ENCODE data around the gene CCNE1. TPM values are rescaled to one million over a fixed set of nuclear protein-coding genes. Genes with fewer than 3 reads are reported as not detected.
A peak's percentile ranks its signal among the peaks of the same experiment; 100 is the strongest.

CCNE1 gene
- total RNA-seq, 1 donor from 2014 or later = 14.7 TPM

DNA sequence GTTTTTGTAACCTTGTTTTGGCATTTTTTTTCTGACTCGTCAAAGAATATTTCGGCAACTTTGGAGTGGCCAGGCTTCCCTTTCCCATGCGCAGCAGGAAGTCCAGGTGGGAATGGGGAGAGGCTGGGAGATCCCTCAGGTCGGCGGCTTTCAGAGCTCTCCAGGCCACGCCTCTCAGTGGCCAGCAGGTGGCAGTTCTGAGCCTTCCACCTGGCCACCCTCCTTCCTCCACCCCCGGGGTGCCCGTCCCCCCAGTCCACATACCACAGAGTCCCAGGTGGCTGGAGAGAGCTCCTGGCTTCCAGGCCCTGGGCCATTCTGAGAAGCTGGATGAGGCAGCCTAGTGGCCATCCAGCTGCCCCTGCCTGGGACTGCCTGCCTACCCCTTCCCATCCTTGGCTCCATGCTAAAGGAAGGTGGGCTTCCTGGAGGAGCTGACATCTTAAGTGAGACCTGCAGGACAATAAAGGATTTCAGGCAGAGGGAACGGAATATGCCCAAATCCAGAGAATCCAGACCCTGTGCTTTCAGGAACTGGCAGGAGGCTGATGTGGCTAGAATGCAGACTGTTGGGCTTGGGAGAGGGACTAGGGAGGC, 46.3 kb downstream of the CCNE1 start:
- peak in 1 of 2 experiments; percentile 50 for DNase-seq (ENCODE audit: low spot score in 2 of 2, unreplicated experiment in 2 of 2)
- TF ChIP-seq, protein P1, sequence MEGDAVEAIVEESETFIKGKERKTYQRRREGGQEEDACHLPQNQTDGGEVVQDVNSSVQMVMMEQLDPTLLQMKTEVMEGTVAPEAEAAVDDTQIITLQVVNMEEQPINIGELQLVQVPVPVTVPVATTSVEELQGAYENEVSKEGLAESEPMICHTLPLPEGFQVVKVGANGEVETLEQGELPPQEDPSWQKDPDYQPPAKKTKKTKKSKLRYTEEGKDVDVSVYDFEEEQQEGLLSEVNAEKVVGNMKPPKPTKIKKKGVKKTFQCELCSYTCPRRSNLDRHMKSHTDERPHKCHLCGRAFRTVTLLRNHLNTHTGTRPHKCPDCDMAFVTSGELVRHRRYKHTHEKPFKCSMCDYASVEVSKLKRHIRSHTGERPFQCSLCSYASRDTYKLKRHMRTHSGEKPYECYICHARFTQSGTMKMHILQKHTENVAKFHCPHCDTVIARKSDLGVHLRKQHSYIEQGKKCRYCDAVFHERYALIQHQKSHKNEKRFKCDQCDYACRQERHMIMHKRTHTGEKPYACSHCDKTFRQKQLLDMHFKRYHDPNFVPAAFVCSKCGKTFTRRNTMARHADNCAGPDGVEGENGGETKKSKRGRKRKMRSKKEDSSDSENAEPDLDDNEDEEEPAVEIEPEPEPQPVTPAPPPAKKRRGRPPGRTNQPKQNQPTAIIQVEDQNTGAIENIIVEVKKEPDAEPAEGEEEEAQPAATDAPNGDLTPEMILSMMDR (IDR thresholded peaks at IDR 0.05; ENCODE audit: unreplicated experiment) = peak; percentile 59
- H3K4me1 Mint-ChIP-seq = no peaks in the 10 kb centered on the region
- H3K36me3 Mint-ChIP-seq = no peaks in the 10 kb centered on the region
- H3K27me3 Mint-ChIP-seq (ENCODE audit: low read depth) = peaks cover 12% of the 10 kb centered on the region
- H3K4me3 Mint-ChIP-seq = no peak overlapping the region
- no peaks in the 10 kb centered on the region for H3K9me3 Mint-ChIP-seq
- no peak overlapping the region for H3K27ac Mint-ChIP-seq

DNA sequence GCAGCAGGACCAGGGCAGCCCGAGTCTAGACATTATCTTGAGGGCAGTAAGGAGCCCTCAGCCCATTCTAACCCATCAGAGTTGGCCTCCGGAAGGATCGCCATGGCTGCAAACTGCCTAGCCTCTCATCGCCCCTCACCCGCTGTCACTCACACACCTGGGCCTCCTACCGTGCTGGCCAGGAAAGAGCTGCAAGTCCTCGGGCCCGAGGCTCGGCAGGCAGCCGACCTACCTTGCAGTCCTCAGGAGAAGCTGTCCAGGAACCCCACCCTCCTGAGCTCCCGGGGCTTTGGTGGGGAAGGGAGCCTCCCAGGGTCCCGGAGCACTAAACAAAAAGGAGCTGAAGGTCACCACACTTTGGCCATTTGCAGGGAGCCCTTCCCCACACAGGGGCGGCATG, 46.8 kb downstream of the CCNE1 start:
- TF ChIP-seq, protein P1 (IDR thresholded peaks at IDR 0.05; ENCODE audit: unreplicated experiment) = no peak
- Mint-ChIP-seq H3K27ac (no peak overlapping the region), H3K36me3 (no peaks in the 10 kb centered on the region), H3K4me1 (no peaks in the 10 kb centered on the region), H3K9me3 (no peaks in the 10 kb centered on the region), H3K27me3 (ENCODE audit: low read depth) (peaks cover 15% of the 10 kb centered on the region), H3K4me3 (no peak overlapping the region)
- no peak for DNase-seq (ENCODE audit: low spot score in 2 of 2, unreplicated experiment in 2 of 2)

DNA sequence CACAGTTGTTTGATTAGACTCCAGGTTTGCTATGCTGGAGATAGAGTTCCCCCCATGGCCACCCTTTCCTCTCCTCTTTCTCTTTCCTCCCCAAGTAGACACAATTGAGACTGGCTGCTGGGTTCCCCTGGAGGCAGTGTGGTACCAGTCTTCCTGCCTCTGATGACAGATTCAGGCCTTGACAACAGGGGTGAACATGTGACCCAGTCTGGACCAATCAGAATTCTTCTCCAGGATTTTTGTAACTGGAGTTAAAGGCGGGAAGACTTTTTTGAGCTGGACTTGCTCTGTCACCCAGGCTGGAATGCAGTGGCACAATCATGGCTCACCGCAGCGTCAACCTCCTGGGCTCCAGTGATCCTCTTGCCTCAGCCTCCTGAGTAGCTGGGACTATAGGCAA, 48.7 kb downstream of the CCNE1 start:
- no peaks in the 10 kb centered on the region for H3K4me1 Mint-ChIP-seq

DNA sequence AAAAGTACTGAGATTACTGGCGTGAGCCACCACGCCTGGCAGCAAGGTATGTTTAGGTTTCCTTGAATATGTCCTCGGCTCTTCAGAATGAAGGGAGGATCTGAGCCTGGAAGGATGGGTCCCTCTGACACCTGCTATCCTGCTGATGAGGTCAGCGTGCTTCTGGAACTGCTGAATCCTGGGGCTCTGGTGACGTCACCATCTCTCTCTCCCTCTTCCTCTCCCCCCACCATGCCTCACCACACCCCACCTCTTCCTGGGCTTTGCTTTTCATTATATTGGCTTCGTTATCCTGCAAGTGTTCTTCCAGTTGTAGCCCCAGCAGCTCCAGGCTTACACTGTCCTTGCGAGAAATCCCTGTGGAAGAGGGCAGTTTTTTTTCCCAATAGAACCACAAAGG, 49.8 kb downstream of the CCNE1 start:
- no peaks in the 10 kb centered on the region for H3K4me1 Mint-ChIP-seq
- H3K27me3 Mint-ChIP-seq (ENCODE audit: low read depth) = peaks cover 37% of the 10 kb centered on the region
- H3K36me3 Mint-ChIP-seq = no peaks in the 10 kb centered on the region
- TF ChIP-seq, protein P1 (IDR thresholded peaks at IDR 0.05; ENCODE audit: unreplicated experiment) = no peak
- H3K4me3 Mint-ChIP-seq = no peak overlapping the region
- peaks cover 4% of the 10 kb centered on the region for H3K9me3 Mint-ChIP-seq
- no peak for DNase-seq (ENCODE audit: low spot score in 2 of 2, unreplicated experiment in 2 of 2)
- no peak overlapping the region for H3K27ac Mint-ChIP-seq

More for the DNA sequence above, 48.7 kb downstream of the CCNE1 start:
- H3K4me3 Mint-ChIP-seq = no peak overlapping the region
- DNase-seq (ENCODE audit: low spot score in 2 of 2, unreplicated experiment in 2 of 2) = no peak
- H3K36me3 Mint-ChIP-seq = no peaks in the 10 kb centered on the region
- no peak overlapping the region for H3K27ac Mint-ChIP-seq
- H3K9me3 Mint-ChIP-seq = no peaks in the 10 kb centered on the region
- TF ChIP-seq, protein P1 (IDR thresholded peaks at IDR 0.05; ENCODE audit: unreplicated experiment) = no peak
- peaks cover 31% of the 10 kb centered on the region for H3K27me3 Mint-ChIP-seq (ENCODE audit: low read depth)

DNA sequence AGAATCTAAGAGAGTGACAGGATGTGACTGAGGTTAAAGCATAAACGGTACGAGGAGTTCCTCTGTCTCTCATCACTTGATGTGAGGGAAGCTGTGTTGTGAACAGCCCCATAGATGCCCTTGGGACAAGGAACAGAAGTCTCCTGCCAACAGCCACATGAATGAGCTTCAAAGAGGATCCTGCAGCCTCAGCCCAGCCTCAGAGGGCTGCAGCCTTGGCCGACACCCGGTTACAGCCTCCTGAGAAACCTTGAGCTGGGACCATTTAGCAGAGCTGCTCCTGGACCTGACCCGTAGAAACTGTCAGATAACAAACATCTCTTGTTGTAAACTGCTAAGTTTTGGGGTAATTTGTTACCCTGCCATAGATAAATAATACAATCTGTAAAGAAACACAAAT, 54.2 kb downstream of the CCNE1 start:
- TF ChIP-seq, protein P1 (IDR thresholded peaks at IDR 0.05; ENCODE audit: unreplicated experiment) = no peak
- Mint-ChIP-seq H3K27ac (no peak overlapping the region), H3K4me3 (no peak overlapping the region), H3K36me3 (no peaks in the 10 kb centered on the region), H3K9me3 (peaks cover 10% of the 10 kb centered on the region), H3K27me3 (ENCODE audit: low read depth) (peaks cover 40% of the 10 kb centered on the region), H3K4me1 (no peaks in the 10 kb centered on the region)
- DNase-seq (ENCODE audit: low spot score in 2 of 2, unreplicated experiment in 2 of 2) = no peak

DNA sequence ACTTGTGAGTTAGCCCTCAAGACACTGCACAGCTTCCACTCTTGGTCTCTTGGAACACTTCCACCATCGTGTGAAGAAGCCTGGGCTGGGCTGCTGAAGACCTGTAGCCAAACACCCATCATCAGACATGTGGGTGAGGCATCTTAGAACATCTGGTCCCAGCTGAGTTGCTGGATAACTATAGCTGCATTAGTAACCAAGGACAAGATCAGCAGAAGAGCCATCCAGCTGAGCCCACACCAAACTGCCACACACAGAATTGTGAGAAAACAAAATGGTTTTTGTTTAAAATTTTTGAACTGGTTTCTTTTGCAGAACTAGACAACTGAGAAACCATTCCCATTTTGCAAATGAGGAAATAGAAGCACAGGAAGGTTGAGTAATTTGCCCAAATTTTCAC, 56.2 kb downstream of the CCNE1 start:
- H3K9me3 Mint-ChIP-seq = peaks cover 10% of the 10 kb centered on the region
- peaks cover 48% of the 10 kb centered on the region for H3K27me3 Mint-ChIP-seq (ENCODE audit: low read depth)
- no peaks in the 10 kb centered on the region for H3K36me3 Mint-ChIP-seq
- no peak overlapping the region for H3K4me3 Mint-ChIP-seq
- TF ChIP-seq, protein P1 (IDR thresholded peaks at IDR 0.05; ENCODE audit: unreplicated experiment) = no peak
- H3K4me1 Mint-ChIP-seq = peaks cover 5% of the 10 kb centered on the region
- H3K27ac Mint-ChIP-seq = no peak overlapping the region
- DNase-seq (ENCODE audit: low spot score in 2 of 2, unreplicated experiment in 2 of 2) = no peak

Measured in mesothelial cell of epicardium (in vitro differentiated cells).